IPS-20b (cell line): ENCODE data around the gene PITRM1.

Experiments used
- H3K27ac ChIP-seq: one replicate; pipeline ENCODE4 v1.5.1; 2013; ENCODE audit warnings: low read length
- H3K27me3 ChIP-seq: 2 replicates; pipeline ENCODE4 v1.6.1; 2013; ENCODE audit warnings: mild to moderate bottlenecking, low read length, inconsistent platforms; ENCODE audit not compliant: insufficient read depth
- H3K36me3 ChIP-seq: 2 replicates; pipeline ENCODE4 v1.6.1; 2013; ENCODE audit warnings: low read depth, mild to moderate bottlenecking, inconsistent platforms, low read length, moderate library complexity; ENCODE audit not compliant: insufficient read depth
- H3K4me1 ChIP-seq: 2 replicates; pipeline ENCODE4 v1.6.1; 2013; ENCODE audit warnings: mild to moderate bottlenecking, control low read depth, inconsistent platforms, low read length, moderate library complexity; ENCODE audit not compliant: insufficient read depth
- H3K4me3 ChIP-seq: 2 replicates; pipeline ENCODE4 v1.5.1; 2013; ENCODE audit warnings: mild to moderate bottlenecking, low read length, inconsistent platforms
- H3K9ac ChIP-seq: 2 replicates; pipeline ENCODE4 v1.6.1; 2013; ENCODE audit warnings: low read depth, mild to moderate bottlenecking, inconsistent platforms, low read length, moderate library complexity
- H3K9me3 ChIP-seq: 2 replicates; pipeline ENCODE4 v1.6.1; 2013; ENCODE audit warnings: mild to moderate bottlenecking, low read depth, low read length, inconsistent platforms; ENCODE audit not compliant: insufficient read depth

Gene PITRM1

GRCh38 chr10:3133948-3134347 is 38.6 kb downstream of the PITRM1 start:
- H3K9ac ChIP-seq, result no peak overlapping the region
- H3K9me3 ChIP-seq, result no peaks in the 10 kb centered on the region
- H3K4me3 ChIP-seq, result no peak overlapping the region
- no peaks in the 10 kb centered on the region for H3K27me3 ChIP-seq
- H3K4me1 ChIP-seq, result no peaks in the 10 kb centered on the region
- no peak overlapping the region for H3K27ac ChIP-seq
- H3K36me3 ChIP-seq, result peaks cover 94% of the 10 kb centered on the region

GRCh38 chr10:3132036-3133025 is 40.3 kb downstream of the PITRM1 start:
- Histone ChIP-seq H3K4me3 (no peak overlapping the region), H3K27me3 (no peaks in the 10 kb centered on the region)

GRCh38 chr10:3131098-3131497 is 41.5 kb downstream of the PITRM1 start:
- no peaks in the 10 kb centered on the region for H3K27me3 ChIP-seq
- H3K9ac ChIP-seq, result no peak overlapping the region
- no peak overlapping the region for H3K4me3 ChIP-seq
- no peaks in the 10 kb centered on the region for H3K9me3 ChIP-seq
- H3K27ac ChIP-seq, result no peak overlapping the region
- peaks cover 87% of the 10 kb centered on the region for H3K36me3 ChIP-seq
- no peaks in the 10 kb centered on the region for H3K4me1 ChIP-seq

More at GRCh38 chr10:3132036-3133025, 40.3 kb downstream of the PITRM1 start:
- Histone ChIP-seq H3K4me1 (no peaks in the 10 kb centered on the region), H3K36me3 (peaks cover 91% of the 10 kb centered on the region), H3K9me3 (no peaks in the 10 kb centered on the region), H3K9ac (no peak overlapping the region), H3K27ac (no peak overlapping the region)

GRCh38 chr10:3129581-3130340 is 42.8 kb downstream of the PITRM1 start:
- Histone ChIP-seq H3K27me3 (no peaks in the 10 kb centered on the region), H3K4me3 (no peak overlapping the region), H3K9ac (no peak overlapping the region), H3K9me3 (no peaks in the 10 kb centered on the region), H3K36me3 (peaks cover 87% of the 10 kb centered on the region), H3K27ac (no peak overlapping the region), H3K4me1 (no peaks in the 10 kb centered on the region)

GRCh38 chr10:3128379-3129130 is 44.0 kb downstream of the PITRM1 start:
- Histone ChIP-seq H3K36me3 (peaks cover 85% of the 10 kb centered on the region), H3K4me3 (no peak overlapping the region), H3K27me3 (no peaks in the 10 kb centered on the region), H3K4me1 (no peaks in the 10 kb centered on the region), H3K9me3 (no peaks in the 10 kb centered on the region), H3K27ac (no peak overlapping the region), H3K9ac (no peak overlapping the region)

- Histone ChIP-seq H3K4me1 (no peaks in the 10 kb centered on the region), H3K27me3 (no peaks in the 10 kb centered on the region), H3K9ac (no peak overlapping the region), H3K4me3 (no peak overlapping the region), H3K9me3 (no peaks in the 10 kb centered on the region), H3K36me3 (peaks cover 85% of the 10 kb centered on the region), H3K27ac (no peak overlapping the region)
These were observed 44.7 kb downstream of the PITRM1 start for GRCh38 chr10:3127921-3128320.

GRCh38 chr10:3126741-3127346 is 45.7 kb downstream of the PITRM1 start:
- Histone ChIP-seq H3K4me3 (no peak overlapping the region), H3K27ac (no peak overlapping the region), H3K9me3 (no peaks in the 10 kb centered on the region), H3K9ac (no peak overlapping the region), H3K4me1 (no peaks in the 10 kb centered on the region), H3K27me3 (no peaks in the 10 kb centered on the region), H3K36me3 (peaks cover 85% of the 10 kb centered on the region)

GRCh38 chr10:3126249-3126648 is 46.3 kb downstream of the PITRM1 start:
- Histone ChIP-seq H3K27ac (no peak overlapping the region), H3K27me3 (no peaks in the 10 kb centered on the region), H3K9me3 (no peaks in the 10 kb centered on the region), H3K4me1 (no peaks in the 10 kb centered on the region), H3K4me3 (no peak overlapping the region), H3K9ac (no peak overlapping the region), H3K36me3 (peaks cover 86% of the 10 kb centered on the region)

GRCh38 chr10:3125527-3126170 is 46.9 kb downstream of the PITRM1 start:
- Histone ChIP-seq H3K9me3 (no peaks in the 10 kb centered on the region), H3K4me3 (no peak overlapping the region), H3K4me1 (no peaks in the 10 kb centered on the region), H3K27me3 (no peaks in the 10 kb centered on the region), H3K9ac (no peak overlapping the region), H3K27ac (no peak overlapping the region), H3K36me3 (peaks cover 87% of the 10 kb centered on the region)

- H3K9me3 ChIP-seq, result no peaks in the 10 kb centered on the region
- peaks cover 86% of the 10 kb centered on the region for H3K36me3 ChIP-seq
- H3K4me3 ChIP-seq, result no peak overlapping the region
- no peak overlapping the region for H3K9ac ChIP-seq
- no peak overlapping the region for H3K27ac ChIP-seq
- H3K4me1 ChIP-seq, result no peaks in the 10 kb centered on the region
- H3K27me3 ChIP-seq, result no peaks in the 10 kb centered on the region
These were observed 48.0 kb downstream of the PITRM1 start for GRCh38 chr10:3124412-3125175.
